Sigmoid colon (tissue), 3 donors: Measurements from ENCODE around the gene KLHL29.

Source experiments
- CTCF ChIP-seq, 4 experiments: fragments of 450-650 bp in 3 of 4; fragments of 200-600 bp in 1 of 4; IDR thresholded peaks; one replicate each; pipeline ENCODE4 v1.5.1; 2016 to 2019; ENCODE audit warnings: antibody characterized with exemption in 4 of 4, mild to moderate bottlenecking in 3 of 4, moderate library complexity in 2 of 4
- POLR2A ChIP-seq, 2 donors: fragments of 450-650 bp; IDR thresholded peaks; one replicate each; pipeline ENCODE4 v1.6.1; 2016; ENCODE audit warnings: antibody characterized with exemption in 2 of 2, mild to moderate bottlenecking in 2 of 2, moderate library complexity in 2 of 2

GRCh38 chr2:23677836-23678235 lies 292.9 kb downstream of the KLHL29 start:
- TF ChIP-seq CTCF (IDR thresholded peaks at IDR 0.05) (no peak), POLR2A (IDR thresholded peaks at IDR 0.05) (no peak)
